ENCODE results near the gene MET.
"Not testable (repeated sequence)": the region's sequence is repeated elsewhere in the genome, so short reads cannot be mapped to it uniquely, and the experiment has no call there.

Gene MET

GRCh38 chr7:116715077-116715476 lies 43.1 kb downstream of the MET start:
- DNase-seq (ENCODE audit: extremely low read depth, low read depth) = no peak
- TF ChIP-seq CTCF (IDR thresholded peaks at IDR 0.05; ENCODE audit: low read depth, low read length) = peak; percentile 29

GRCh38 chr7:116717137-116717536 lies 45.1 kb downstream of the MET start:
- DNase-seq (ENCODE audit: extremely low read depth, low read depth) = no peak
- no peak for TF ChIP-seq CTCF (IDR thresholded peaks at IDR 0.05; ENCODE audit: low read depth, low read length)

- not testable (repeated sequence) for DNase-seq (ENCODE audit: extremely low read depth, low read depth)
Observed at GRCh38 chr7:116723959-116724529, 52.0 kb downstream of the MET start.

- no peak for TF ChIP-seq CTCF (IDR thresholded peaks at IDR 0.05; ENCODE audit: low read depth, low read length)
- DNase-seq (ENCODE audit: extremely low read depth, low read depth) = no peak
Observed at GRCh38 chr7:116724560-116725231, 52.7 kb downstream of the MET start.

- no peak for DNase-seq (ENCODE audit: extremely low read depth, low read depth)
- no peak for TF ChIP-seq CTCF (IDR thresholded peaks at IDR 0.05; ENCODE audit: low read depth, low read length)
Observed at GRCh38 chr7:116726149-116726548, 54.2 kb downstream of the MET start.

GRCh38 chr7:116726713-116727431 lies 54.9 kb downstream of the MET start:
- DNase-seq (ENCODE audit: extremely low read depth, low read depth) = no peak
- TF ChIP-seq CTCF (IDR thresholded peaks at IDR 0.05; ENCODE audit: low read depth, low read length) = no peak

- DNase-seq (ENCODE audit: extremely low read depth, low read depth) = no peak
- no peak for TF ChIP-seq CTCF (IDR thresholded peaks at IDR 0.05; ENCODE audit: low read depth, low read length)
Observed at GRCh38 chr7:116727432-116728009, 55.5 kb downstream of the MET start.

Measured in AG09319 (cell line).